Retinal pigment epithelial cell (primary cell): ENCODE measurements around the gene ARHGEF16.
A peak's percentile ranks its signal among the peaks of the same experiment; 100 is the strongest.

Experiments
- DNase-seq: peaks from one replicate; pipeline ENCODE4 v3.0.0-alpha.2; 2010; ENCODE audit warnings: low read depth
- H3K4me3 ChIP-seq: 2 replicates; pipeline ENCODE4 v1.5.1; 2011; ENCODE audit warnings: mild to moderate bottlenecking, low read length, control low read depth, moderate library complexity
- TF ChIP-seq, protein P1 (sequence below): conservative IDR thresholded peaks from 2 replicates; pipeline ENCODE4 v1.5.1; 2011; ENCODE audit warnings: low read depth, low read length, control low read depth, inconsistent platforms

ARHGEF16 gene

DNA sequence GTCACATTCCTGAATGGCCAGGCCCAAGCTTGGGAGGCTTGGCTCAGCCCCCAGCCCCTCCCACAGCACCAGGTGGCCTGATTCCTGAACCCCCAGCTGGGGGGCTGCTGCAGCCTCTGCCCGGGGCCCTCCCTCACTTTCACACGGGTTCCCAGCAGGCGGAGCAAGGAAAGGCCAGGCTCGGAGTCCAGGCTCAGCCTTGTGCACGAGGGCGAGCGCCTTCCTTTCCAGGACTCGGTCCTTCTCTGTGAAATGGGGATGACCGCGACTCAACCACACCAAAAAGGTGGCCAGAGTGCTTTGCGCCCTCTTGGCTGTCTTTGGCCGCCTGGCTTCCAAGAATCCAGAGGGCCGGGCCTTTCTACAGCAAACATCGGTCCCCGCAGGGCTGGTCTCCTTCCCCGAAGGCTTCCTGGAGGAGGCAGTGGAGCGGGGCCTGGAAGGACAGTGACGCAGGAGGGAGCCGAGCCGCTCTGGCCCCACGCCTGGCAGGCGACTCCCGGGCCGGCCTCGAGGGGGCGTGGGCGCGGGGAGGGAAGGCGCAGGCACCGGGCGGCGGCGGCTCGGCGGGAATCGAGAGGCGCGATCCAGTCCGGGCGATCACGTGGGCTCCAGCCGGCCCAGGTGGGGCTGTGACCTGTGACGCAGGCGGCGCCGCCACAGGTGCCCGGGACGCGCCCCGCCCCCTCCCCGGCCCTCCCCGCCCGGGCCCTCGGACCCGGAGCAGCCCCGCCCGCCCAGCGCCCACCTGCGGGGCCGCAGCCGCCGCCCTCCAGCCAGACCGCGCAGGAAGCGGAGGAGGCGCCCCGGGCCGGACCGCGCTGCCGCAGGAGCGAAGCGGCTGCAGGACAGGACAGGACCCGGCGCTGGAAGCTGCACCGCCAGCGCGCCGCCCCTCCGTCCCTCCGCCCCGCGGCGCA is at the start of gene ARHGEF16:
Gene ARHGEF16, plus strand, starts transcription at position 775 of the 920 bp plus-strand sequence. CDS start 8,420 bp downstream, outside the sequence.
- H3K4me3 ChIP-seq = peak within 1 kb of the TSS; percentile 34
- TF ChIP-seq, protein P1, sequence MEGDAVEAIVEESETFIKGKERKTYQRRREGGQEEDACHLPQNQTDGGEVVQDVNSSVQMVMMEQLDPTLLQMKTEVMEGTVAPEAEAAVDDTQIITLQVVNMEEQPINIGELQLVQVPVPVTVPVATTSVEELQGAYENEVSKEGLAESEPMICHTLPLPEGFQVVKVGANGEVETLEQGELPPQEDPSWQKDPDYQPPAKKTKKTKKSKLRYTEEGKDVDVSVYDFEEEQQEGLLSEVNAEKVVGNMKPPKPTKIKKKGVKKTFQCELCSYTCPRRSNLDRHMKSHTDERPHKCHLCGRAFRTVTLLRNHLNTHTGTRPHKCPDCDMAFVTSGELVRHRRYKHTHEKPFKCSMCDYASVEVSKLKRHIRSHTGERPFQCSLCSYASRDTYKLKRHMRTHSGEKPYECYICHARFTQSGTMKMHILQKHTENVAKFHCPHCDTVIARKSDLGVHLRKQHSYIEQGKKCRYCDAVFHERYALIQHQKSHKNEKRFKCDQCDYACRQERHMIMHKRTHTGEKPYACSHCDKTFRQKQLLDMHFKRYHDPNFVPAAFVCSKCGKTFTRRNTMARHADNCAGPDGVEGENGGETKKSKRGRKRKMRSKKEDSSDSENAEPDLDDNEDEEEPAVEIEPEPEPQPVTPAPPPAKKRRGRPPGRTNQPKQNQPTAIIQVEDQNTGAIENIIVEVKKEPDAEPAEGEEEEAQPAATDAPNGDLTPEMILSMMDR = peak; percentile 40
- DNase-seq = no peak

DNA sequence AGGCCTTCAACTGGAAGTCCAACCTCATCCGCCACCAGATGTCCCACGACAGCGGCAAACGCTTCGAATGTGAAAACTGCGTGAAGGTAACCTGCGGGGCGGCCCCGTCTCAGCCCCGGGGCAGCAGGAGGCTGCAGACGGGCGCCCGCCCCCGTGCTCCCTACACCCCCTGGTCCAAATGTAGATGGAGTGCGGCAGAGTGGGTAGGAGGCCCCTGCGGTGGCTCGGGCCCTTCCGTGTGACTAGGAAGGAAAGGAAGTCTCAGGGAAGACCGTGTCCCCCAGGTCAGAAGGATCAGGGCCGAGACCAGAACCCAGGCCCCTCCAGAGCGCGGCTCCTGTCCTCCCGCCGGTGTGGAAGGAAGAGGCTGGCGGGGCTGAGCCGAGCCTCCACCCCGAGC is 49.7 kb upstream of the ARHGEF16 start:
- TF ChIP-seq, protein P1 = no peak
- H3K4me3 ChIP-seq = no peak overlapping the region
- no peak for DNase-seq

DNA sequence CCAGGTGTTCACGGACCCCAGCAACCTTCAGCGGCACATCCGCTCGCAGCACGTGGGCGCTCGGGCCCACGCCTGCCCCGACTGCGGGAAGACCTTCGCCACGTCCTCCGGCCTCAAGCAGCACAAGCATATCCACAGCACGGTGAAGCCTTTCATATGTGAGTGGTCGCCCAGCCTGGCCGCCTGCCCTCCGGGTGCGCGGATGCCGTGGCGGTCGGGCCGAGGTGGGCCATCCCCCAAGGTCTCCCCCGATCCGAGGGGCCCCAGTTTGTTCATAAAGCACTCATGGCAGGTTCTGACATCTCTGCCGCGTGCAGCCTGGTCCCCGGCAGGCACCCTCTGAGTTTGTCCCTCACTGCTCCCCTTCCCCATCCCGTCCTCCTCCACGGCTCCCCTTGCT is 49.0 kb upstream of the ARHGEF16 start:
- TF ChIP-seq, protein P1 = no peak
- no peak for DNase-seq
- no peak overlapping the region for H3K4me3 ChIP-seq

DNA sequence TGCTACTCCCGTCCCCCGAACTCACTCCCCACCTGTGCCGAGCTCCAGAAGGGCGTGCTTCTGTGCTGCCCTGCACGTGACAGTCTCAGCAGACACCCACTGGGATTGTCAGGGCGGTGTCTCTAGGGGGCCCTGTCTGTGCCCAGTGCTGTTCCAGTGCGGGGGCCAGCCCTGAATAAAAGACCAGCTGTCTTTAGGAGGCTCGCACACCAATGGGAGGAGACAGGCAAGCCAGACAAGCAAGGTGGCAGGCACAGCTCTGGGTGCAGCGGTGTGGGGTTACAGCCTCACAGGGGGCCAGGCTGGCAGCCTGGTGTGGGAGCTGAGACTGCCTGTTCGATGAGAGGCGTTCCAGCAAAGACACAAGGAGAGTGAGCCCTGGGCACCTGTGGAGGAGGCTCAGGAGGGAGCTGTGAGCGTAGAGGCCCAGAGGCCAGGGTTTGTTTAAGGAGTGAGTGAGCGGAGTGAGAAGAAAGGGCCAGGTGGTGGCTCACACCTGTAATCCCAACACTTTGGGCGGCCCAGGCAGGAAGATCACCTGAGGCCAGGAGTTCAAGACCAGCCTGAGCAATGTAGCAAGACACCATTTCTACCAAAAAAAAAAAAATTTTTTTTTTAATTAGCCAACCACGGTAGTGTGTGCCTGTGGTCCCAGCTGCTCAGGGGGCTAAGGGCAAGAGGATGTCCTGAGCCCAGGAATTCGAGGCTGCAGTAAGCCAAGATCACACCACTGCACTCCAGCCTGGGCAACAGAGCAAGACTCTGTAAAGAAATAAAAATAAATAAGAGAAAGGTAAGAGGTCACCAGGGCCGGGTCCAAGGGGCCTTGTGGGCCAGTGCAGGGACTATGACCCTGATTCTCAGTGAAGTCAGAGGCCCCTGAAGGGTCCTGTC is 48.2 kb upstream of the ARHGEF16 start:
- DNase-seq = no peak
- TF ChIP-seq, protein P1 = no peak
- no peak overlapping the region for H3K4me3 ChIP-seq

DNA sequence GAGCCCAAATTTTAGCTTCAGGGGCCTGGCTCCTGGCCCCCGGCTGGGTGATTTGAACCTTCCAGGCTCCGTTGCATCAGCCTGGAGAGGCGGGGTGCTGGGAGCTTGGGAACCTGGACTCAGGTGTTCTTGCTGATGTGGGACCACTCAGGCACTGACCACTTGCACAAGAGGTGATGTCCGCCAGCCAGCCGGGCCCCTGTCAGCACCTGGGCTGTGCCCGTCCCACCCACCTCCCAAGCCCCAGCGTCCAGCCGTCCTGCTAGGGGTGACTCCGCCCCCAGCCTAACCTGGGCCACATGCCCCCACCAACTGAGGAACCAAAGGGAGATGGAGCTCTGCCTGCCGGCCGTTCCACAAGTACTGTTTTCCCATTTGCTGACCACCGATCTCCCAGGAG is 47.4 kb upstream of the ARHGEF16 start:
- no peak overlapping the region for H3K4me3 ChIP-seq
- no peak for DNase-seq
- TF ChIP-seq, protein P1 = no peak

DNA sequence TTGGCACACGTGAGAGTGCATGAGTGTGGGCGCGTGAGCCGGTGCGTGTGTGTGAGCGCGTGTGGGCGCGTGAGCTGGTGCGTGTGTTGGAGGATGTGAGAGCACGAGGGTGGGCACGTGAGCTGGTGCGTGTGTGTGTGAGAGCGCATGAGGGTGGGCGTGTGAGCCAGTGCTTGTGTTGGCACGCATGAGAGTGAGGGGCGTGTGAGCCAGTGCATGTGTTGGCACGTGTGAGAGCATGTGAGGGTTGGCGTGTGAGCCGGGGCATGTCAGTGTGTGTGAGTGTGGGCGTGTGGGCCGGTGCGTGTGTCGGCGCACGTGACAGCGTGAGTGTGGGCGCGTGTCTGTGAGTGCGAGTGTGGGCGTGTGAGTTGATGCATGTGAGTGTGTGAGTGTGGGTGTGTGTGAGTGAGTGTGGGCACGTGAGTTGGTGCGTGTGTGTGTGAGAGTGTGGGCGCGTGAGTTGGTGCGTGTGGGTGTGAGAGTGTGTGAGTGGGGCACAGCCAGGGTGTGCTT is 45.7 kb upstream of the ARHGEF16 start:
- H3K4me3 ChIP-seq = no peak overlapping the region
- DNase-seq = no peak
- TF ChIP-seq, protein P1 = no peak
